ENCODE results near the gene DIS3.

DNA sequence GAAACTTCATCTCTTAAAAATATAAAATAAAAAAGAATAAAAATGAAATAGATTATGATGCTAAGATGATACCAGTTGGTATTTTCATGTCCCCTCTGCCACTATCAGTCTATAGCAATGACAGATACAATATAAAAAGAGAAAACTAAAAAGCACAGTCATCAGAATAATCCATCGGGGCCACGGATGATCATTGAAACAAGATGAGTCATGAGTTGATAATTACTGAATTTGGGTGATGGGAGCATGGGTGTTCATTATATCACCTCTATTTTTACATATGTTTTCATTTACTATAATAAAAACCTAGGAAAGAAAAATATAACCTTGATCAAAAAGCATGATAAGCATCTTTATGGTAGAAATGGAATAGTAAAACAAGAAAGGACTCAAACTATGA is 41.4 kb upstream of the DIS3 start:
- TF ChIP-seq CTCF (IDR thresholded peaks at IDR 0.05) (no peak), POLR2A (IDR thresholded peaks at IDR 0.05) (no peak)
